ENCODE results near the gene RAPGEF4.

DNA sequence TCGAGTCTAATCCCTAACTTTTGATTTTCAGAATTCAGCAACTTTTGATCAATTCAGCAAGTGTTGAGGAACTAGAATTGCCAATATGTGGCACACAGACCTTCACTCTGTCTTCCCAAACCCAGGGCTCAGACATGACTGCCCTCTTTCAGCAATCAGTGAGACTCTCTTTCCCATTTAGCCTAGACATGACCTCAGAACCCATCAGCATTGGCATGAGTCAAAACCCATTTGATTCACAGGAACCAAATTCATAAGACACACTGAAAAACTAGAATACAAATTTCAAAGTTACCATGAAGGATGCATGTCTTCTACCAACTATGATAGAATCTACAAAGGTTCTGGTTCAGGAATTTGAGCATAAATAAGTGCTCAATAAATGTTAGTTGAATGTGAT, 226.4 kb downstream of the RAPGEF4 start:
- TF ChIP-seq POLR2A (IDR thresholded peaks at IDR 0.05; ENCODE audit: low read length) (no peak), GATA1 (IDR thresholded peaks at IDR 0.05; ENCODE audit: low read depth, low read length) (no peak)

Measured in erythroblast (primary cell).